Lung (tissue), 12 donors: Measurements from ENCODE around the gene KRT13. TPM values are rescaled to one million over a fixed set of nuclear protein-coding genes. Genes with fewer than 3 reads are reported as not detected.

ENCODE experiments used
- ATAC-seq: fragments of 200-7000 bp; cut with Tn5 transposase; one replicate; pipeline ENCODE4 v1.9.1; 2020; ENCODE audit warnings: moderate number of reproducible peaks; ENCODE audit not compliant: insufficient read depth, low FRiP score
- DNase-seq, 3 donors: peaks; one replicate each; pipeline ENCODE4 v3.0.0-alpha.2; 2013 to 2017
- H3K27ac ChIP-seq, 2 donors: one replicate each; pipeline ENCODE4 v1.5.1; 2013; ENCODE audit warnings: mild to moderate bottlenecking in 2 of 2, moderate library complexity in 2 of 2, control low read depth in 1 of 2, inconsistent platforms in 1 of 2, low read depth in 1 of 2, low read length in 1 of 2
- H3K27me3 ChIP-seq, 3 donors: one replicate each; pipeline ENCODE4 v1.5.1; 2013; ENCODE audit warnings: low read length in 2 of 3; ENCODE audit not compliant: control insufficient read depth in 3 of 3, insufficient read depth in 3 of 3
- H3K36me3 ChIP-seq, 4 donors: one replicate each; pipeline ENCODE4 v1.5.1; 2013; ENCODE audit warnings: low read length in 4 of 4, mild to moderate bottlenecking in 1 of 4, moderate library complexity in 1 of 4; ENCODE audit not compliant: control insufficient read depth in 4 of 4, insufficient read depth in 4 of 4
- H3K4me1 ChIP-seq, 5 donors: one replicate each; pipeline ENCODE4 v1.5.1; 2013; ENCODE audit warnings: low read length in 5 of 5, mild to moderate bottlenecking in 2 of 5, moderate library complexity in 1 of 5; ENCODE audit not compliant: control insufficient read depth in 5 of 5, insufficient read depth in 5 of 5
- H3K4me3 ChIP-seq: one replicate; pipeline ENCODE4 v1.5.1; 2013; ENCODE audit warnings: mild to moderate bottlenecking, control low read depth, moderate library complexity
- H3K9ac ChIP-seq, 2 donors: one replicate each; pipeline ENCODE4 v1.5.1; 2013; ENCODE audit warnings: low read length in 2 of 2, control low read depth in 1 of 2; ENCODE audit not compliant: insufficient read depth in 1 of 2
- H3K9me3 ChIP-seq, 4 donors: one replicate each; pipeline ENCODE4 v1.5.1; 2013; ENCODE audit warnings: low read length in 3 of 4, mild to moderate bottlenecking in 1 of 4, moderate library complexity in 1 of 4; ENCODE audit not compliant: control insufficient read depth in 4 of 4, insufficient read depth in 3 of 4
- WGBS, 2 donors: extraction: QIAGEN DNeasy Blood & Tissue Kit; methylation state at CpG; one replicate each; pipeline ENCODE4 v1.1.7; 2013; 5-methylcytosine and 5-hydroxymethylcytosine counted together
- polyA plus RNA-seq, 2 donors: library from polyadenylated mRNA; stranded (reverse); fragments of 200-250 nt; gene quantifications; one replicate each; pipeline ENCODE4 v1.2.1, GENCODE V29; 2013
- total RNA-seq, 2 donors: library from RNA; depleted of rRNA in 1 of 2; stranded (reverse); fragments of >200 nt in 1 of 2; gene quantifications; one replicate each; pipeline ENCODE4 v1.2.1, GENCODE V29; 2014 to 2021
- TF ChIP-seq, protein P1 (sequence below): IDR thresholded peaks from 2 replicates; pipeline ENCODE4 v1.5.1; 2012; ENCODE audit warnings: mild to moderate bottlenecking; ENCODE audit errors: control extremely low read depth, extremely low read depth
- donor health status: control.
- donor health status: control.
- donor health status: Bipolar disorder and iron deficiency.
- donor health status: healthy.
- donor health status: DM: yes; HTN: yes; CAD: no.

KRT13 gene
- total and polyA plus RNA-seq, 4 donors = 4.0 to 16.1 (median 9.8) TPM

DNA sequence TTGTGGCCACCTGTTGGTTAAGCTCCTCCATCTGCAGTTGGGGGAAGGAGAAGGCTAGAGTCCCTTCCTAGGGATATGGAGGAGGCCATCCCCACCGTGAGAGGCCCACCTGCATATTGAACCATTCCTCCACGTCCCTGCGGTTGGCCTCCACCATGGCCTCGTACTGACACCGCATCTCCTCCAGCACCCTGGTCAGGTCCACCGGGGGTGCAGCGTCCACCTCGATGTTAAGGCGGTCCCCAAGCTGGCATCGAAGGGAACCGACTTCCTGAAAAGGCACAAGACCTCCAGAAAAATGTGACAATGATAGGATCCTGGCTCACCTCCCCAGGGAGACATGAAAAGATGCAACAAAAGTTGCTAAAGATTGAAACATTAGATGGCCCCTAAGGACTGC, 41.2 kb downstream of the KRT13 start:
- no peak overlapping the region for H3K4me3 ChIP-seq
- H3K27me3 ChIP-seq = no peaks in the 10 kb centered on the region
- H3K9ac ChIP-seq = no peak overlapping the region
- TF ChIP-seq, protein P1, sequence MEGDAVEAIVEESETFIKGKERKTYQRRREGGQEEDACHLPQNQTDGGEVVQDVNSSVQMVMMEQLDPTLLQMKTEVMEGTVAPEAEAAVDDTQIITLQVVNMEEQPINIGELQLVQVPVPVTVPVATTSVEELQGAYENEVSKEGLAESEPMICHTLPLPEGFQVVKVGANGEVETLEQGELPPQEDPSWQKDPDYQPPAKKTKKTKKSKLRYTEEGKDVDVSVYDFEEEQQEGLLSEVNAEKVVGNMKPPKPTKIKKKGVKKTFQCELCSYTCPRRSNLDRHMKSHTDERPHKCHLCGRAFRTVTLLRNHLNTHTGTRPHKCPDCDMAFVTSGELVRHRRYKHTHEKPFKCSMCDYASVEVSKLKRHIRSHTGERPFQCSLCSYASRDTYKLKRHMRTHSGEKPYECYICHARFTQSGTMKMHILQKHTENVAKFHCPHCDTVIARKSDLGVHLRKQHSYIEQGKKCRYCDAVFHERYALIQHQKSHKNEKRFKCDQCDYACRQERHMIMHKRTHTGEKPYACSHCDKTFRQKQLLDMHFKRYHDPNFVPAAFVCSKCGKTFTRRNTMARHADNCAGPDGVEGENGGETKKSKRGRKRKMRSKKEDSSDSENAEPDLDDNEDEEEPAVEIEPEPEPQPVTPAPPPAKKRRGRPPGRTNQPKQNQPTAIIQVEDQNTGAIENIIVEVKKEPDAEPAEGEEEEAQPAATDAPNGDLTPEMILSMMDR = no peak
- no peak overlapping the region for H3K27ac ChIP-seq
- H3K9me3 ChIP-seq = peaks cover 0 to 5% (median 3%) of the 10 kb centered on the region in 4 donors
- ATAC-seq = no peak
- 87 to 88% methylated on average over 11 of the region's 11 CpGs for WGBS, 2 donors
- H3K36me3 ChIP-seq = no peaks in the 10 kb centered on the region
- no peak for DNase-seq
- peaks cover 0 to 4% (median 0%) of the 10 kb centered on the region in 5 donors for H3K4me1 ChIP-seq

- H3K27me3 ChIP-seq = no peaks in the 10 kb centered on the region
- H3K4me3 ChIP-seq = no peak overlapping the region
- no peaks in the 10 kb centered on the region for H3K36me3 ChIP-seq
- H3K27ac ChIP-seq = no peak overlapping the region
- no peak for DNase-seq
- peaks cover 0 to 5% (median 3%) of the 10 kb centered on the region in 4 donors for H3K9me3 ChIP-seq
- peaks cover 0 to 4% (median 0%) of the 10 kb centered on the region in 5 donors for H3K4me1 ChIP-seq
- ATAC-seq = no peak
- TF ChIP-seq, protein P1 = no peak
- H3K9ac ChIP-seq = no peak overlapping the region
- 92 to 97% methylated on average over 8 of the region's 8 CpGs for WGBS, 2 donors
These were observed 41.7 kb downstream of the KRT13 start for GRCh38 chr17:41463746-41464145.

GRCh38 chr17:41462705-41463104, 42.7 kb downstream of the KRT13 start:
- TF ChIP-seq, protein P1 = no peak
- no peak for DNase-seq
- H3K9me3 ChIP-seq = peaks cover 0 to under 1% (median 0%) of the 10 kb centered on the region in 4 donors
- H3K27ac ChIP-seq = no peak overlapping the region
- WGBS, 2 donors = 83 to 84% methylated on average over 15 of the region's 15 CpGs
- H3K36me3 ChIP-seq = no peaks in the 10 kb centered on the region
- H3K4me3 ChIP-seq = no peak overlapping the region
- H3K27me3 ChIP-seq = no peaks in the 10 kb centered on the region
- no peak overlapping the region for H3K9ac ChIP-seq
- H3K4me1 ChIP-seq = peaks cover 0 to 4% (median 0%) of the 10 kb centered on the region in 5 donors
- ATAC-seq = no peak

GRCh38 chr17:41457676-41458075, 47.7 kb downstream of the KRT13 start:
- Histone ChIP-seq H3K27ac (no peak overlapping the region), H3K9me3 (no peaks in the 10 kb centered on the region), H3K27me3 (no peaks in the 10 kb centered on the region), H3K4me3 (no peak overlapping the region), H3K4me1 (no peaks in the 10 kb centered on the region), H3K36me3 (no peaks in the 10 kb centered on the region), H3K9ac (no peak overlapping the region)
- 84 to 91% methylated on average over 4 of the region's 4 CpGs for WGBS, 2 donors
- DNase-seq = no peak
- no peak for ATAC-seq
- TF ChIP-seq, protein P1 = no peak
